Measurements from ENCODE around the gene SLC26A6.

Gene SLC26A6

GRCh38 chr3:48661501-48662144 lies 26.4 kb upstream of the SLC26A6 start:
- peak; percentile 47 to 78 (median 72) for DNase-seq (ENCODE audit: low read depth in 2 of 3, low spot score in 2 of 3)

- no peak for DNase-seq (ENCODE audit: low read depth in 2 of 3, low spot score in 2 of 3)
These were observed 25.6 kb upstream of the SLC26A6 start for GRCh38 chr3:48660800-48661400.

- DNase-seq (ENCODE audit: low read depth in 2 of 3, low spot score in 2 of 3): no peak
These were observed 21.6 kb upstream of the SLC26A6 start for GRCh38 chr3:48656841-48657281.

DNA sequence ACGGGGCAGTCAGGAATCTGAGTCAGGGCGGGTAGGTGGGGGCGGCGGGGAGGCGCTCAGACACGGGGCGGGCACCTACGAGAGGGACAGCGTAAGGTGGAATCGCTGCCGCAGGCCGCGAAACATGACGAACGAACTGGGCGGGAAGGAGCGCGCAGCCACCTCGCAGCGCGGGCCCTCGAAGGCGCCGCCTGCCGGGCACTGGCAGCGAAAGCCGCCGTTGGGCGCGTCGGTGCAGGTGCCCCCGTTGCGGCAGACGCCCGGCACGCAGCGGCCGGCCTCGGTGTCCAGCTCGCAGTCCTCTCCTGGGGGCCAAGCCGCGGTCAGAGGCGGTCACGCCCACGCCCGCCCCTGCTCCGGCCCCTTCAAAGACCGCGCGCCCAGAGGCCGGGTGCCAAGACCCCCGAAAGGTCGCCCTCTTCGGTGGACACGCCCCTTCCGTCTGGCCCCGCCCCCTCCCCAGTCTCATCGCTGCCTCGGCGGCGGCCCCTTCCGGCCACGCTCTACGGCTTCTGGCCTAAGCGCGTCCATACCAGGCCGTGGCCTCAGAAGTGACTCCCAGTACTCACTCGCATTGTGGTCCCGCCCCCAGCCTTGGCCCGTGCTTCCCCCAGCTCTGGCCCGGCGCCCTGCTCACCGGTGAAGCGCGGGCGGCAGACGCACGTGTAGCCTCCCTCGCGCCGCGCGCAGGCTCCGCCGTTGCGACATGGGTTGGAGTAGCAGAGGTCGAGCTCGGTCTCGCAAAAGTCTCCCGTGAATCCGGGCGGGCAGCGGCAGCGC lies 21.0 kb upstream of the SLC26A6 start:
- DNase-seq (ENCODE audit: low read depth in 2 of 3, low spot score in 2 of 3): peak; percentile 73 to 82 (median 75)

DNA sequence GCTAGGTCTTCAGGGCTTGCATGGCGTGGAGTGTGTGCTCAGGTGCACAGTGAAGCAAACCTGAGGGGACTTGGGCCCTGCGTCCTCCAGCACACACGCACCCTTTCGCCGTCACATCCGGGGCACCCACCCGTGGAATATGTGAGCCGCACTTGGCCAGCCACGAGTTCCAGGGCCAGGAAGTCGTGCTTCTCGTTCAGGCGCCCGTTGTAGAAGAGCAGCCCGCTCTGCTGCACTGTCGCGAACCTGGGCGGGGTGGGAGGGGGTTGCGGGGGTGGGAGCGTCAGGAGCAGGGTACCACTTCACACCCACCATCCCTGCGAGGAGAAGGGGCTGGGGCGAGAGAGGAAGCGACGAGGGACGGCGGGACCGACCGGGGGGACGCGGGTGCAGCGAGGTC lies 20.3 kb upstream of the SLC26A6 start:
- DNase-seq (ENCODE audit: low read depth in 2 of 3, low spot score in 2 of 3): peak in 1 of 3 experiments; percentile 24

DNA sequence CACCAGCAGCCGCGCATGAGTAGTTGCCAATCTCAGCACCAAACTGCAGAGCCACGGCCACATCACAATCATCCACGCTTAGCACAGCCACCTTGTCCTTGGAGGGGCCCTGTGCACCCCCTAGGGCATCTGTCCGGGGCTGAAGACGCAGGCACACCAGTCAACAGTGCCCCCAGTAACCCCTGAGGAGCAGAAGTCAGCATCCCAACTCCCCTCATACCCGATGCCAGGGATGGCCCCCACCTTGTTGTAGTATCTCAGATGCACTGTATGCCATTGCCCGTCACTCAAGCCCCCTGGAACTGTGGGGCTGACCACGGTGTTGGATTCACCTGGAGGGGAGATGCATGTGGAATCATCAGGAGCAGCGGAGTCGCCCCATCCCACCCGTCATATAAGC lies 19.8 kb upstream of the SLC26A6 start:
- DNase-seq (ENCODE audit: low read depth in 2 of 3, low spot score in 2 of 3): no peak

GRCh38 chr3:48652923-48653715 lies 17.9 kb upstream of the SLC26A6 start:
- no peak for DNase-seq (ENCODE audit: low read depth in 2 of 3, low spot score in 2 of 3)

- DNase-seq (ENCODE audit: low read depth in 2 of 3, low spot score in 2 of 3): no peak
These were observed 16.5 kb upstream of the SLC26A6 start for GRCh38 chr3:48651771-48652170.

- no peak for DNase-seq (ENCODE audit: low read depth in 2 of 3, low spot score in 2 of 3)
These were observed 15.5 kb upstream of the SLC26A6 start for GRCh38 chr3:48650723-48651122.

- DNase-seq (ENCODE audit: low read depth in 2 of 3, low spot score in 2 of 3): no peak
These were observed 13.1 kb upstream of the SLC26A6 start for GRCh38 chr3:48648188-48648850.

GRCh38 chr3:48647714-48648113 lies 12.5 kb upstream of the SLC26A6 start:
- DNase-seq (ENCODE audit: low read depth in 2 of 3, low spot score in 2 of 3): no peak

- no peak for DNase-seq (ENCODE audit: low read depth in 2 of 3, low spot score in 2 of 3)
These were observed 9.9 kb upstream of the SLC26A6 start for GRCh38 chr3:48644898-48645760.

- DNase-seq (ENCODE audit: low read depth in 2 of 3, low spot score in 2 of 3): no peak
These were observed 7.3 kb upstream of the SLC26A6 start for GRCh38 chr3:48642605-48643004.

DNA sequence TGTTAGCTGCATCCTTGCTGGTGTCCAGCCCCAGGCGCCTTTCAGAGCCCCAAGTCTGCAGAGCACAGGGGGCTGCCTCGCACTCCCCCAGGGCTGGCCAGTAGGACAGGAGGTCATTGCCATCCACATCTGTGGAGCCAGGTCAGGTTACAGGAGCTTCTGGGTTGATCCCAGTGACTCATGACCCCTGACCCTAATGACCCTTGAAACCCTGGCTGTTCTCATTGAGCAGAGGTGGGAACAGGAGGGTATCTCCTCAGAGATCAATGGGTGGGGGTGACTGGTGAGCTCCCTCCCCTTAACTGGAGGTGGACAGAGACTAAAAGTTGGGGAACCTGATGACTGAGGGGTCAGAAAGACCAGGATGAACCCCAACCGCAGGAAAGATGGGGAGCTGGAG lies 6.1 kb upstream of the SLC26A6 start:
- DNase-seq (ENCODE audit: low read depth in 2 of 3, low spot score in 2 of 3): no peak

- no peak for DNase-seq (ENCODE audit: low read depth in 2 of 3, low spot score in 2 of 3)
These were observed 4.8 kb upstream of the SLC26A6 start for GRCh38 chr3:48639944-48640606.

DNA sequence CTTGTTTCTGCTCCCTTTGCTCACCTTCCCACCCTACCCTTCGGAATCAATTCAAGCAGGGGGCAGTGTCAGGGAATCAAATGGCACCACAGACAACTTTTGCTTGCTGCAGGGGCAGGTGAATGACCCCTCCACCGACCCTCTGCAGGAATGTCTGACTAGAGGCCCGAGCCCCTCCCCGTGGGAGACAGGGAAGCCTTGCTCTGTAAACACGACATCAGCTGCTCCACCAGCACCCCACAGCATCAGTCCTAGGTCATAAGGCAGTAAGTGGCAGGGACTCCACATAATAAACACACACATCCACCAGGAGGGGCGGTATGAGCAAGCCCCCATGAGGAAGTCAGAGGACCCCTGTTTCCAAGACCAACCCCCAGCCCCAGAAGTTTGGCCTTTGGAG lies 2.0 kb upstream of the SLC26A6 start:
- no peak for DNase-seq (ENCODE audit: low read depth in 2 of 3, low spot score in 2 of 3)

- no peak for DNase-seq (ENCODE audit: low read depth in 2 of 3, low spot score in 2 of 3)
These were observed 941 bp upstream of the SLC26A6 start for GRCh38 chr3:48636149-48636655.

- DNase-seq (ENCODE audit: low read depth in 2 of 3, low spot score in 2 of 3): peak in 2 of 3 experiments; percentile 22 to 28
These were observed 520 bp downstream of the SLC26A6 start for GRCh38 chr3:48634661-48635221.

DNA sequence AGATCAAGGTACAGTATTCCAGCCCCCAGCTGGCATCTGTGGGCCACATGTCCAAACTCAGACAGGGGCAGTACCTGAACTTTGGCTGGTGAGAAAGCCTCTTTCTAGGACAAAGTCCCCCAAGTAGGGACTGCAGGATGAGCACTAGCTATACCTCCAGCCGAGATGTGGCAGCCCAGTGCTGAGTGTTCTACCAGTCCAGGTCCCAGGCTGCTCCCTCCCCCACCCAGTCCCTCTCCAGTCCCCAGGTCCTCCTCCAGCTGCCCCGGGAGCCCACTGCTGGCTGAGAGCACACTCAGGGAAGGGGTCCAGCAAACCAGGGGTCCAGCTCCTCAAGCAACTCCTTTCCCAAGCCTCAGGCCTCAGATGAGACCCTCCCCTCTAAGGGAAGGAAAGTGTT lies 1.5 kb downstream of the SLC26A6 start:
- DNase-seq (ENCODE audit: low read depth in 2 of 3, low spot score in 2 of 3): no peak

Data from activated CD8-positive, alpha-beta memory T cell treated with anti-CD3 and anti-CD28 coated beads for 48 hours (primary cell).